Activated T-helper 17 cell treated with anti-CD3 and anti-CD28 coated beads, Interleukin-2, amount 50 U/mL, for 72 hours (primary cell): ENCODE results near the gene RASGEF1C. TPM values are rescaled to one million over a fixed set of nuclear protein-coding genes. Genes with fewer than 3 reads are reported as not detected.

ENCODE experiments used
- ATAC-seq: fragments of 150-1000 bp; cut with Tn5 transposase; replicated peaks from 2 replicates; pipeline ENCODE4 v1.10.0; 2021; ENCODE audit warnings: mild to moderate bottlenecking, moderate library complexity
- H3K27ac Mint-ChIP-seq: one replicate; pipeline ENCODE4 v1.8.0; 2022; ENCODE audit warnings: mixed read lengths
- H3K27me3 Mint-ChIP-seq: one replicate; pipeline ENCODE4 v1.8.0; 2022; ENCODE audit warnings: mixed read lengths
- H3K36me3 Mint-ChIP-seq: one replicate; pipeline ENCODE4 v1.8.0; 2022; ENCODE audit warnings: low read depth, mild to moderate bottlenecking, mixed read lengths
- H3K4me1 Mint-ChIP-seq: one replicate; pipeline ENCODE4 v1.8.0; 2022; ENCODE audit warnings: mixed read lengths
- H3K4me3 Mint-ChIP-seq: one replicate; pipeline ENCODE4 v1.8.0; 2022; ENCODE audit warnings: mild to moderate bottlenecking, mixed read lengths
- H3K9me3 Mint-ChIP-seq: one replicate; pipeline ENCODE4 v1.8.0; 2022; ENCODE audit warnings: mixed read lengths
- total RNA-seq, 2 donors: library from RNA; stranded (reverse); gene quantifications; one replicate each; pipeline ENCODE4 v1.2.3, GENCODE V29; 2022

RASGEF1C gene
- total RNA-seq, 2 donors from 2014 or later, result not detected

- ATAC-seq, result no peak
- Mint-ChIP-seq H3K27ac (no peak overlapping the region), H3K9me3 (peaks cover 5% of the 10 kb centered on the region), H3K4me1 (no peaks in the 10 kb centered on the region), H3K4me3 (no peak overlapping the region), H3K27me3 (peaks cover 19% of the 10 kb centered on the region), H3K36me3 (no peaks in the 10 kb centered on the region)
Measured at GRCh38 chr5:180142824-180143610, 66.0 kb downstream of the RASGEF1C start.

GRCh38 chr5:180142021-180142765 lies 66.8 kb downstream of the RASGEF1C start:
- Mint-ChIP-seq H3K9me3 (peaks cover 5% of the 10 kb centered on the region), H3K36me3 (no peaks in the 10 kb centered on the region), H3K4me3 (no peak overlapping the region), H3K27ac (no peak overlapping the region), H3K27me3 (peaks cover 19% of the 10 kb centered on the region), H3K4me1 (no peaks in the 10 kb centered on the region)
- no peak for ATAC-seq

GRCh38 chr5:180141068-180141660 lies 67.8 kb downstream of the RASGEF1C start:
- peaks cover under 1% of the 10 kb centered on the region for H3K9me3 Mint-ChIP-seq
- no peak overlapping the region for H3K27ac Mint-ChIP-seq

GRCh38 chr5:180140571-180140970 lies 68.4 kb downstream of the RASGEF1C start:
- no peaks in the 10 kb centered on the region for H3K9me3 Mint-ChIP-seq
- ATAC-seq, result no peak
- H3K4me1 Mint-ChIP-seq, result no peaks in the 10 kb centered on the region
- H3K36me3 Mint-ChIP-seq, result no peaks in the 10 kb centered on the region
- H3K4me3 Mint-ChIP-seq, result no peak overlapping the region
- H3K27ac Mint-ChIP-seq, result no peak overlapping the region
- peaks cover 19% of the 10 kb centered on the region for H3K27me3 Mint-ChIP-seq

More at GRCh38 chr5:180141068-180141660, 67.8 kb downstream of the RASGEF1C start:
- Mint-ChIP-seq H3K4me1 (no peaks in the 10 kb centered on the region), H3K4me3 (no peak overlapping the region), H3K27me3 (peaks cover 19% of the 10 kb centered on the region), H3K36me3 (no peaks in the 10 kb centered on the region)
- no peak for ATAC-seq

- Mint-ChIP-seq H3K4me3 (no peak overlapping the region), H3K36me3 (no peaks in the 10 kb centered on the region), H3K27ac (no peak overlapping the region), H3K4me1 (no peaks in the 10 kb centered on the region), H3K27me3 (peaks cover 19% of the 10 kb centered on the region), H3K9me3 (no peaks in the 10 kb centered on the region)
- no peak for ATAC-seq
Measured at GRCh38 chr5:180140079-180140554, 68.9 kb downstream of the RASGEF1C start.

GRCh38 chr5:180139731-180140055 lies 69.3 kb downstream of the RASGEF1C start:
- Mint-ChIP-seq H3K4me1 (peaks cover 3% of the 10 kb centered on the region), H3K9me3 (no peaks in the 10 kb centered on the region), H3K4me3 (no peak overlapping the region), H3K27me3 (peaks cover 19% of the 10 kb centered on the region), H3K27ac (no peak overlapping the region), H3K36me3 (no peaks in the 10 kb centered on the region)
- ATAC-seq, result no peak

GRCh38 chr5:180138976-180139730 lies 69.9 kb downstream of the RASGEF1C start:
- Mint-ChIP-seq H3K27ac (no peak overlapping the region), H3K9me3 (no peaks in the 10 kb centered on the region), H3K4me1 (peaks cover 4% of the 10 kb centered on the region), H3K36me3 (no peaks in the 10 kb centered on the region), H3K27me3 (peaks cover 19% of the 10 kb centered on the region), H3K4me3 (no peak overlapping the region)
- ATAC-seq, result no peak

- no peak overlapping the region for H3K4me3 Mint-ChIP-seq
Measured at GRCh38 chr5:180138214-180138975, 70.6 kb downstream of the RASGEF1C start.

GRCh38 chr5:180137401-180138213 lies 71.4 kb downstream of the RASGEF1C start:
- Mint-ChIP-seq H3K4me1 (peaks cover 4% of the 10 kb centered on the region), H3K27ac (no peak overlapping the region), H3K36me3 (no peaks in the 10 kb centered on the region), H3K27me3 (peaks cover 19% of the 10 kb centered on the region), H3K9me3 (no peaks in the 10 kb centered on the region), H3K4me3 (no peak overlapping the region)
- ATAC-seq, result no peak

More at GRCh38 chr5:180138214-180138975, 70.6 kb downstream of the RASGEF1C start:
- peaks cover 4% of the 10 kb centered on the region for H3K4me1 Mint-ChIP-seq
- no peaks in the 10 kb centered on the region for H3K36me3 Mint-ChIP-seq
- ATAC-seq, result no peak
- H3K27ac Mint-ChIP-seq, result no peak overlapping the region
- no peaks in the 10 kb centered on the region for H3K9me3 Mint-ChIP-seq
- H3K27me3 Mint-ChIP-seq, result peaks cover 19% of the 10 kb centered on the region

GRCh38 chr5:180136630-180137381 lies 72.2 kb downstream of the RASGEF1C start:
- peaks cover 14% of the 10 kb centered on the region for H3K27me3 Mint-ChIP-seq
- H3K27ac Mint-ChIP-seq, result no peak overlapping the region
- peaks cover 4% of the 10 kb centered on the region for H3K4me1 Mint-ChIP-seq
- H3K9me3 Mint-ChIP-seq, result no peaks in the 10 kb centered on the region
- H3K36me3 Mint-ChIP-seq, result no peaks in the 10 kb centered on the region
- no peak overlapping the region for H3K4me3 Mint-ChIP-seq
- no peak for ATAC-seq

- Mint-ChIP-seq H3K9me3 (no peaks in the 10 kb centered on the region), H3K36me3 (no peaks in the 10 kb centered on the region), H3K27ac (no peak overlapping the region), H3K27me3 (peaks cover 11% of the 10 kb centered on the region), H3K4me1 (peaks cover 4% of the 10 kb centered on the region), H3K4me3 (no peak overlapping the region)
- no peak for ATAC-seq
Measured at GRCh38 chr5:180135967-180136629, 72.9 kb downstream of the RASGEF1C start.
